ENCODE measurements around the gene RBM23.
A peak's percentile ranks its signal among the peaks of the same experiment; 100 is the strongest.
"Not testable (repeated sequence)": the region's sequence is repeated elsewhere in the genome, so short reads cannot be mapped to it uniquely, and the experiment has no call there.

The RBM23 gene

DNA sequence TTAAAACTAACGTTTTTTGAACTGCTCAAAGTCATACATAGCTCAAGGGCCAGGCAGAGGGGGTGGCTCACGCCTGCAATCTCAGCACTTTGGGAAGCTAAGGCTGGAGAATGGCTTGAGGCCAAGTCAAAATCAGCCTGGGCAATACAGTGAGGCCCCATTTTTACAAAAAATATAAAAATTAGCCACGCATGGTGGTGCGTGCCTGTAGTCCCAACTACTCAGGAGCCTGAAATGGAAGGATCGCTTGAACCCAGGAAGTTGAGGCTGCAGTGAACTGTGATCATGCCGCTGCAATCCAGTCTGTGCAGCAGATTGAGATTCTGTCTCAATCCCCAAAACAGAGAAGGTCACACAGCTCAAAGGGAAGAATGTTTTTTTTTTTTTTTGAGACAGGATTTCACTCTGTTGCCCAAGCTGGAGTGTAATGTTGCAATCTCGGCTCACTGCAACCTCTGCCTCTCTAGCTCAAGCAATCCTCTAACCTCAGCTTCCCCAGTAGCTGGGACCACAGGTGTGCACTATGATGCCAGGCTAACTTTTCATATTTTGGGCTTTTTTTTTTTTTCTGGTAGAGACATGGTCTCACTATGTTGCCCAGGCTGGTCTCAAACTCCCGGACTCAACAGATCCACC, 2.9 kb downstream of the RBM23 start:
- no peak for DNase-seq (ENCODE audit: low spot score)

DNA sequence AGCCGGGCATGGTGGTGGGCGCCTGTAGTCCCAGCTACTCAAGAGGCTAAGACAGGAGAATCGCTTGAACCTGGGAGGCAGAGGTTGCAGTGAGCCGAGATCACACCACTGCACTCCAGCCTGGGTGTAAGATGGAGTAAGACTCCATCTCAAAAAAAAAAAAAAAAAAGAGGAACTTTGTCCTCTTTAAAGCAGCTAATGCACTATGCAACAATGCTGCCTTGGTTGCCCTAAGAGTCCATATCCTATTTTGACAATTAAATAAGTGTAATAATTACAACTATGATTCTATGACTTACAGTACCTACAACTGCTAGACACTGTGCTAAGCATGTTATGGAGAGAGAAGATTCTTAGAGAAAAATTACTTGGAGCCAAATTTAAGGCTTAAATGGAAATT, 4.1 kb downstream of the RBM23 start:
- DNase-seq (ENCODE audit: low spot score) = not testable (repeated sequence)

DNA sequence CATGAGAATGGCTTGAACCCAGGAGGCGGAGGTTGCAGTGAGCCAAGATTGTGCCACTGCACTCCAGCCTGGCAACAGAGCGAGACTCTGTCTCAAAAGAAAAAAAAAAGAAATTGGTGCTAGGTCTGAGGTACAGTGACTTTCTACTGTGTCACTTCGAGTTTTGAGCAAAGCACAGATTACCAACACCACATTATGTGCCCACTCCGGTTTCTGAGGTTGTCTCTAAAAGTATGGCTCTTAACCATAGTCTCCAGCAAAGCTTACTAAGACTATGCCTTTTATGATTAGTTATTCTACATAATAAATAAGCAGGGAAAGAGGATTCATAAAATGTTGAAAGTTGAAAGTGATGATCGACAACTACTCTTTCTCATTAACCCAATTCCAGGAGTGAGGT, 8.0 kb downstream of the RBM23 start:
- no peak for DNase-seq (ENCODE audit: low spot score)

DNA sequence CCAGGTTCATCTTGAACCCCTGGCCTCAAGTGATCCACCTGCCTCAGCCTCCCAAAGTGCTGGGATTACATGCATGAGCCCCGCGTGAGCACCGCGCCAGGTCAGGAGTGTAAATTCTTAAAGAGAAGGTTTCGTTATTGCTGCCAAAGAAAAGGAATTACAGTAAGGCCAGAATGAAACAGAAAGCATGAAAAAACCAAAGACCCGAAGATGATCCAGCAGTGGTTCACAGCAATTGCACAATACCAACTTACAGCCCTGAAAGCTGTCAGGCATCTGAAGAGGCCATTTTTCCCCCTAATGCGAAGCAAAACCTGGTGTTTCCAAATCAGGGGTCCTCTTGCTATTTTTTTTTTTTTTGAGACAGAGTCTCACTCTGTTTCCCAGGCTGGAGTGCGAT, 10.3 kb downstream of the RBM23 start:
- no peak for DNase-seq (ENCODE audit: low spot score)

DNA sequence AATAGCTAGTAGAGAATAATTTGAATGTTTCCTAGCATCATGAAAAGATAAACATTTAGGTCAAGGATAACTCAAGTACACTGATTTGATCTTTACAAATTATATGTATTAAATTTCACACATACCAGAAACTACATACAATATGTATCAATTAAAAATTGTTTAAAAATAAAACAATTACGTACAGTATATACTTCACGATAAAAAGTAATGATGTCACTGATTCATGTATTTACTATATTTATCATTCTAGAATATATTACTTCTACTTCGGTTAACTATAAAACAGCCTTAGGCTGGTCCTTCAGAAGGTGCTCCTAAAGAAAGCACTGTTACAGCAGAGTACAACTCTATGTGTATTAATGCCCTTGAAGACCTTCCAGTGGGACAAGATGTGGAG, 11.5 kb downstream of the RBM23 start:
- no peak for DNase-seq (ENCODE audit: low spot score)

DNA sequence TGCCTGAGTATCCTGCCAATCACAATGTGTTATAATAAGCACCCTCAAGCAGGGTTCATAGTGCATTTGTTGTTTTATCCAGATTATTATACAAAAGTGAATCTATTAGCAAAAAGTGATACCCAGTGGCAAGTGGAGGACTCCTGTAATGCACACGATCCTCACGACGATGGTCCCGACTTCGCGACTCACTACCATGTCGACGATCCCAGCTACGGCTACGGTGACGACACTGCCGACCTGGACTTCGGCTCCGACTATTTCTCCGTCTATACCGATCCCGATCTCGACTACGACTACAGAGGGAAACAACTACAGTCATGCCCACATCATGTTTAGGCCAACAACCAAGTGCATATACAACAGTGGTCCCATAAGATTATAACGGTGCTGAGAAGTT, 12.9 kb downstream of the RBM23 start:
- DNase-seq (ENCODE audit: low spot score) = no peak

DNA sequence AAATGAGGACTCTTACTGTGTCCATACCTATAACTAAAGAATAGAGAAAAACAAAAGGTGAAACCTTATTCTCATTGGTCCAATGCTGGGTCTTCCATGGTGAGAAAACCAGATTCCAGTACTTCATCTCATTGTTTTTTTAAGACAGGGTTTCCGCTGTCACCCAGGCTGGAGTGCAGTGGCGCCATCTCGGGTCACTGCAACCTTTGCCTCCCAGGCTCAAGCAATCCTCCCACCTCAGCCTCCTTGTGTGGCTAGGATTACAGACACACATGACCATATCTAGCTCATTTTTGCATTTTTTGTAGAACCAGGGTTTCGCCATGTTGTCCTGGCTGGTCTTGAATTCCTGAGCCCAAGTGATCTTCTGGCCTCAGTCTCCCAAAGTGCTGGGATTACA, 13.3 kb downstream of the RBM23 start:
- DNase-seq (ENCODE audit: low spot score) = no peak

DNA sequence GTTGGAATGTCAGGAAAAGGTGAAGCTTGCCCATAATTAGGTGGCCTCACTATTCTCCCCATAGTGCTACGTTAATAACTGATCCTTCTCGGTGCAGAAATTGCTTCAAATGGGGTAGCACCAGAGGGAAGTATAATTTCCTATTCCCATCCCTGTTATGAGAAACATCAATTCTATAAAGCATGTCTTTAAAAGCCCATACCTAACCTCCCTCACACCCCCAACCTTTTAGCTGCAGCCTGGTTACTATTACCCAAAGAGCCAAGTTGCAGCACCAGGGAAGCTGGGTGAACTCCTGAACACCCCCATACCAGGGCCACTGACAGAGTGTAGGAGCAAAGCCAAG, 15.2 kb downstream of the RBM23 start:
- no peak for DNase-seq (ENCODE audit: low spot score)

DNA sequence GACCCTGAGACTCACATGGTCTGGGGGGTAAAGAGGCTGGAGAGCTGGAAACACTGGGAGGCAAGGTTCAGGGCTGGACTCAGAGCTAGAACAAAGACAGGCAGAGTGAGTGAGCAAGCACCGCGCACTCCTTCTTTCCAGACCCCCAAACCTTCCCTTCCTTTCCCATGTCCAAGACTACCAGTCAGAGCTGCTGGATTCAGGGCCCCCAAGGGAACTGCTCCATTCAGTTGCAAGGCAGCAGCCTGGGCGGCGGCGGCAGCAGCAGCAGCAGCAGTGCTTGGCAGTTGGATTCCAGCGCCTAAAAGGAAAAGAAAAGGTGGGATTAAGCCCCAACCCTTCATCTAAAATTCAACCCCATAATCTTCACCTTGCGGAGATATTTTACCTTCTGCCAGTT, 17.1 kb downstream of the RBM23 start:
- DNase-seq (ENCODE audit: low spot score) = no peak

DNA sequence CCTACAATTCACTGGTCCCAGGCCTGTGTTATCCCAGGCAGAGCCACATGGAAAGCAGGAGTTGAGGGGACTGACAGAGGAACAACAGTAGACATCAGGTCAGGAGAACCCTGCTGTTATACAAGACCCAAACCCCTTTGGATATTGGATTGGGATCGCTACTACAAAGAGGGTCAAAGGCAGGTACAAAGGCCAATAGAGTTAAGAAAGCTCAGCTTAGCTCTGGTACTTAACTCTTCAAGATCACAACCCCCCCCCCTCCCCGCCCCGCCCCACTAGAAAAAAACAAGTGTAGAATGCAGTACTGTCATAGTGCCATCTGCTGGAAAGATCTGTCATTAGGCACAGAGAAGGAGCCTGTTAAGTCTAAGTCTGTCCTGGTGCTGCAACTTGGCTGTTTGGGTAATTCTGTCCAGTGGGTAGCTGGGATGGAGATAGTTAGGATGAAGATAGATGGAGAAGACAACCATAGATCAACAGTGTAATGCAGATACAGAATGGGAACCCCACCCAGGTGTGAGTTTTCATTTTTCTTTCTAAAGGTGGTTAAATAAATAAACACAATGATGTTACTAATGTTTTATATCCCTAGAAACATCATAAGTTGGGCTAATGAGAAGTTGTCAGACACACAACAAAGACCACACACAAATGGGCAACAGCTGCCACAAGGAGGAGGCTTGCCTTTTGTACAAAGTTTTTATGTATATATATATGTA, 18.7 kb downstream of the RBM23 start:
- DNase-seq (ENCODE audit: low spot score) = no peak

DNA sequence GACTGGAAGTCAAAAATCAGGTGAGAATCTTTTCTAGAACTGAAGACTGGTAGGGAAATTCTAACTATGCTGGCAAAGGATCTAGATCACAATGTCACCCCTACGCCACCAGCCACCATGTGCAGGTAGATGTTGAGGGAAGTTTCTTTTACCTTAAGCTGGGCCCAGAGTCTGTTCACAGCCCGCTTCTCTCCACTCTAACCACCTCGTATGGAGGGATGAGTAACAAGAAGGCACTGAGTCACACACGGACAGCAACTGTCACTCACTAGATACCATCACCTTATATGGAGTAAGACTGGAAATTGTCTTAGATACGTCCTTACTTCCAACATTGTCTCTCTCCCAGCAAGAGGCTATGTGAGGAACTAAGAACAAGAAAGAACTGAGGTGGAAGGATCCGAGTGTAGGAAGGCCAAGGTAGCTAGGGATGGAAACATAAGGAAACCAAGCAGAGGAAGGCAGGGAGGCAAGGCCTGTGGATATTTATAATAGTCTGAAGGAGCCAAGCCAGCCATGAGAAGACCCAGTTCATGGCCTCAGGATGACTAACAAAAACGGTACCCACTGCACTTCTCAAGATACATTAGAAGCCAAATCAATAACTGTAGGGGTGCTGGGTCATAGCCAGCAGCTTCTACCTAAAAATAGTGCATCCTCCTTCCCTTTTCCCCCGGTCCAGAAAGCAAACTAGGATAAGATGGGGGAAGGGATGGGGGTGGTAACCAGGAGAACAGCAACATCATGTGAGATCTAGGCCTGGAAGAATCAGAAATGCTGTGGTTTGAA, 20.5 kb downstream of the RBM23 start:
- no peak for DNase-seq (ENCODE audit: low spot score)

DNA sequence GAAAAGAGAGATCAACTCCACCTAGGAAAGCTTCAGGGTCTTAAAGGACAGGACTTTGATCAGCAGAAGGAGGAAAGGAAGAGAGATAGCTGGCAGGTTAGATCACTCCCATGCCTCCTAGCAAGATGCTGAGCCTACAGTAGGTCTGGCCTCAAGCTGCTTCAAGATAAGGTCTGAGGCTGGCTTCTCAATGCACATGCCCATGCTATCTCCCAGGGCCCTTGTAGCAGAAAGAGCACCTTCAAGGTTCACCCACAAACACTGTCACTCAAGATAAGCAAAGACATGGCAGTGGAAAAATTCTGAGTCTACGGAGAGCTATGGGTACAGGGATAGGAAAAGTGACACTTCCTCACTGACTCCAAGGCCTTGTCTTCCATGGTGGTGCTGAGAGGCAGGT, 21.6 kb downstream of the RBM23 start:
- no peak for DNase-seq (ENCODE audit: low spot score)

DNA sequence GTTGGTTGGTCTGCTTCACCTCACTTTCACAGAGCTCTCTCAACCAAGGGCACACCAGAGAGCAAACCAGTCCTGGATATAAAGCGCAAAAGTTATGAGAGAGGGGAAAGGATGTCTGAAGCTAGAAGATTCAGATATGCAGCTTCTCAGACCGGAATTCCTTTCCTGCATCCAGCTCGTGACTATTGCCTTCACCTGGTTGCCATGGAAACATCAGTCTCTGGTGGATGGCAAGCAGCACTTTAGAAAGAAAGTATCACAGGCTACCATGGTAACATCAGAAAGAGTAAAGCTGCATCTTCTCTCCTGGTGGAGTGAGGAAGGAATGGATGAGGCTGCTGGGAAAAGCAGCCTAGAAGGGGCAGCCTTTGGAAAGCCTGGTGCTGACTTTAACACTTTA, 22.2 kb downstream of the RBM23 start:
- no peak for DNase-seq (ENCODE audit: low spot score)

DNA sequence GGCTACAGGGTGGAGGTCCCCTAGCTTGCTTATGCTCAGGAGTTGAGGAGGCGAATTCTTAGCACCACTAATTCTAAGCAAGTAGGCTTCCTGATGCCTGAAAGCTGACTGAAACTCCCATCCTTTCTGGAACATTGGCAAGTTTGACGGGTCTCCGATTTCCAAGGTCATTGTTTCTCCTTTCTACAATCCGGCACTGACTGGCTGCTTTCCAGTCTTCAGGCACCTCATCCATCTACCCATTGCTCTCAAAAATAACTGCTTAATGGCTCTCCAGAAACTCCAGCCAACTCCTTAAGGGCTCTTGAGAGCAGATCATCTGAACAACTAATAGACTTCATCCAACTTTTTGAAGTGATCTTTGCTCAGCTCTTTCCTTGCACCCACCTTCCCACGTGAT, 22.6 kb downstream of the RBM23 start:
- no peak for DNase-seq (ENCODE audit: low spot score)

DNA sequence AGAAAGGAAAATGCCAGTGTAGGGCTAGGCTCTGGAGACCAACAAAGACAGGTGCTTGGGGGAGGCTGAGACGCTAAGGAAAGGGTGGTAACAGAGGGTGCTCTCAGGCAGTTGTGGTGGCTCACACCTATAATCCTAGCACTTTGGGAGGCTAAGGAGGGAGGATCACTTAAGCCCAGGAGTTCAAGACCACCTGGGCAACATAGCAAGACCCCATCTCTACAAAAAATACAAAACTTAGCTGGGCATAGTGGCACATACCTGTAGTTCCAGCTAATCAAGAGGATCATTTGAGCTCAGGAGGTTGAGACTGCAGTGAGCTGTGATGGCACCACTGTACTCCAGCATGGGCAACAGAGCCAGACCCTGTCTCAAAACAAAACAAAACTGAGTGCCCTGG, 23.5 kb downstream of the RBM23 start:
- no peak for DNase-seq (ENCODE audit: low spot score)

DNA sequence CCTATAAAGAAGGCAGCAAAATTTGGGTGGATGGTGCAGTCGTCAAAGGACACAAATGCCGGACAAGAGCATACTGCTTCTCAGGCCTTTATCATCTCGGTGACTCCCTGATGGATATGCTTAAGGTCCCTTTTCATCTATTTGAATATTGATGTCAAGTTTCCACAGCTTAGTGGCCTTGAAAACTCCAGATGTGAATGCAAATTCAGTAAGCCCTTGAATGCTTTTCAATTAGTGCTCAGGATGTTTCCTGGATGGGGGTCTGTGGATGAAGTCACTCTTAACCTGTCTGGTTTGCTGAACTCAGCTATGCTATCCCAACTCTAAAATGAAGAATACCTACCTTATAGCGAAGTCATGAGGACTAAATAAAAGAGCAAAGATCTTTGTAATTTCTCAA, 25.2 kb downstream of the RBM23 start:
- no peak for DNase-seq (ENCODE audit: low spot score)

DNA sequence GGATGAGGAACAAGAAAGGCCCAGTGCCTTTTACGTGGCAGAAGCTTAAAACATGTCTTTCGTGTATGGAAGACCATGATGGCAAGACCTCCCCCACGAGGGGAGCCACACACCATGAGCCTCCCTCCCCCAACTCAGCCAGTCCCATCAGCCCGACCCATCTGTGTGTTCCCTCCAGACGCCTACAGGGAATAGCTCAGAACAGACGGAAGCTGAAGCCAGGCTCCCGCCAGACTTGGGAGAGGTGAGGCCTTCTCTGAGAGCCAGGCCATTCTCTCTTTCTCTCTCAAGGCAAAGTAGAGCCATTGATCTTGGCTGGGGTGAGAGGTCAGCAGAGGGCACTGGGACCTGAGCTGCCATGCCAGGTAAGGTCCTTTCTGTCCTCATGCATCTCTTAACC, 26.5 kb downstream of the RBM23 start:
- no peak for DNase-seq (ENCODE audit: low spot score)

DNA sequence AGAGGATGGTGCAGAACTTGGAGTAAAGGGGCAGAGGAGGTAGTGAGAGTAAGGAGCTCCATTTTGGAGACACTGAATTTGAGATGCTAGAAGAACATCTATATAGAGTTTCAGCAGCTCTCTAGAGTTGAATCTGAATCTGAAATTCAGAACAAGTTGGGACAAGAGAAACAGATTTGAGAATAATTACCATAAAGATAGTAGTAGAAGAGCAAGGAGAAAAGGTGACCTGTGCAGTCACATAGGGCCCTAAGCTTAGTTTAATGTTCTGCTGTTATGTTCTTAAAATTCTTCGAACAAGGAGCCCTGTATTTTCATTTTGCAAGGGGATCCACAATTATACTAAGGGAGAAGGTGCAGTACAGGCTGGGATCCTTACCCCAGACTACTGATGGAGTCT, 28.5 kb downstream of the RBM23 start:
- DNase-seq (ENCODE audit: low spot score) = no peak

DNA sequence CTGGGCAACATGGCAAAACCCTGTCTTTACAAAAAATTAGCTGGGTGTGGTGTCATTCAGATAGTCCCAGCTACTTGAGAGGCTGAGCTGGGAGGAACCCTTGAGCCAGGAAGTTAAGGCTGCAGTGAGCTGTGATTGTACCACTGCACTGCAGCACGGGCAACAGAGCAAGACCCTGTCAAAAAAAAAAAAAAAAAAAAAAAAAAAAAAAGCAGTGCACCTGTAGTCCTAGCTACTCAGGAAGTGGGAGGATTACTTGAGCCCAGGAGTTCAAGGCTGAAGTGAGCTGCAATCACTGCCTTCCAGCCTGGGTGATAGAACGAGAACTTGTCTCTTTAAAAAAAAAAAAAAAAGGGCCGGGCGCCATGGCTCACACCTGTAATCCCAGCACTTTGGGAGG, 30.3 kb downstream of the RBM23 start:
- DNase-seq (ENCODE audit: low spot score) = no peak

DNA sequence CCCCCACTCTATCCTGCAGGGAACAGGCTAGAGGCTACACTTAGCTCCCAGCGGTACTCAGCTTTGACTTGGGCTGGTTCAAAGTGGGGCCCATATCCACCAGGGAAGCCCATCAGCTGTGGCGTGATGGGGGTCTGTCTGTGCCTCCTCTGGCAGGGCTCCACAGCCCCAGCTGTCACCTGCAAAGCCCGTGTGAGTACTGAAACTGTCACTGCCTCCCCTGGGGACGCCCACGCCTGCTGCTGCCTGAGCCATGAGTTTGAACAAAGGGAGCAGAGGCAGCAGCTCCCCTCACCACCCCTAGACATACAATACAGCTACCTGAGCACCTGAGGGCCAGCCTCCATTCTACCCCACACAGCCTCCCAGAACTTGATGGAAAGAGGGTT, 31.0 kb downstream of the RBM23 start:
- DNase-seq (ENCODE audit: low spot score) = peak; percentile 65

DNA sequence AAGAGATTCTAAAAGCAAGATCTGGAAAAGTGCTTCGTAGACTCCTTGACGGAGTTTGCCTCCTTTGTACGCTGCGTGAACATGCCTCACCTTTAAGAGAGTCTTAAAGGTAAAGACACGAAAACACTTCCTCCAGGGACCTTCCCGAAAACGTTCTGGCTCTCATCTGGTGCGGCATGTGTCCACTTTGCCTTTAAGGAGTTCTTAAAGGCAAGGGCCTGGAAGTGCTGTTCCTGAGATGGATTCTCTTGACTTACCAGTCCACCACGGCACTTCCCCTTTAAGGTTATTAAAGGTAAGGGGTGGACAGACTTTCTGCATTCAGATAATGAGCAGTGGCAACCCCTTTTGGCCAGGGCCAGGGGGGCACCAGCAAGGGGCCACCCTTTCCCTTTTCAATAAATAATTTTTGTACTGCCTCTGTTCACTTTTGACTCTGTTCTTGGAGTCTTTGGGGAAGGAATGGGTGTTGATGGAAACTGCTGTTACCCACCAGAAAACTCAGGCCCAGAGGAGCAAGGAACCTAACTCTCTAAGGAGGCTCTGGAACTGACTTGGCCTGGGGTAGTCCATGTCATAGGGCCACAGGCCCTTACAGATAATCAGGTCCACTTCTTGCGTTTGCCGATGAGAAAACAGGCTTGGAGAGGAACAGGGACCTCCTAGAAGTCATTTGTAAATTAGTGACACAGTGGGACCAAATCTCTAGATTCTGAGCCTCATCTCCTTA, 31.5 kb downstream of the RBM23 start:
- no peak for DNase-seq (ENCODE audit: low spot score)

DNA sequence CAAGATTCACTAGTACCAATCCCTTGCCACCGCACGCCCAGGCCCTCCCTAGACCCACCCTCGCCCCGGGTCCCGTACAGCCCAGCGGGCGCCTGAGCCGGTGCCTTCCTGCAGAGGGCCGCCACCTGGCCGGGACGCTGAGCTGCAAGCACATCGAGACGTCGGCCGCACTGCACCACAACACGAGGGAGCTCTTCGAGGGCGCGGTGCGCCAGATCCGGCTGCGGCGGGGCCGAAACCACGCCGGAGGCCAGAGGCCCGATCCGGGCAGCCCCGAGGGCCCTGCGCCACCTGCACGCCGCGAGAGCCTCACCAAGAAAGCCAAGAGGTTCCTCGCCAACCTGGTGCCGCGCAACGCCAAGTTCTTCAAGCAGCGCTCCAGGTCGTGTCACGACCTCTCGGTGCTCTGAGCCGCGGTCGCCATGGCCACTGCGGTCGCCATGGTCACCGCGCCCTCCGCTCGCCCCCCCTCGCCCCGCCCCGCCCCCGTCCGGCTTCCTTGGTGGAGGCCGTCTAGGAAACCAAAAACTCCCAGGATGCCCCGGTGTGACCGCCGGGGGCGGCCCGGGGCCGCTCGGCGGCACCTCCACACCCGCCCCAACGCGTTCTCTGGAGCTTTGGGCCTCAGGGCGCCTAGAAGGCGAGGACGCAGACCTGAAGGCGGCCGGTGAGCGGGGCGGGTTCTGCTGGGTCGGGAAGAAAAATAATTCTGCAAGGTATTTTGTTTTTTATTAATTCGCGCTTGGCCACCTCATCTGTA, 32.3 kb downstream of the RBM23 start:
- no peak for DNase-seq (ENCODE audit: low spot score)
